PFSK-1 (cell line): ENCODE results near the gene UVRAG.

ENCODE experiments used
- FOXP2 ChIP-seq: optimal IDR thresholded peaks from 2 replicates; pipeline ENCODE3; 2011; ENCODE audit warnings: borderline replicate concordance, control low read depth, inconsistent platforms; ENCODE audit not compliant: insufficient read depth; ENCODE audit errors: extremely low read length, extremely low read depth
- POLR2AphosphoS5 ChIP-seq: IDR thresholded peaks from 2 replicates; pipeline ENCODE4 v1.6.1; 2012; ENCODE audit warnings: low read depth, mild to moderate bottlenecking, control low read depth, low read length, moderate library complexity
- SIN3A ChIP-seq: IDR thresholded peaks from 2 replicates; pipeline ENCODE4 v1.6.1; 2012; ENCODE audit warnings: mild to moderate bottlenecking, low read length, moderate library complexity, borderline replicate concordance; ENCODE audit not compliant: insufficient read depth
- TAF1 ChIP-seq: IDR thresholded peaks from 2 replicates; pipeline ENCODE4 v1.6.1; 2012; ENCODE audit warnings: low read length, control low read depth, borderline replicate concordance; ENCODE audit not compliant: insufficient read depth
- TF ChIP-seq, protein P1 (sequence below), 2 experiments: IDR thresholded peaks; 2 replicates each; pipeline versions ENCODE4 v1.6.1 to v1.8.0; 2011 to 2012; ENCODE audit warnings: low read depth in 2 of 2, low read length in 2 of 2, control low read depth in 1 of 2, inconsistent platforms in 1 of 2, mild to moderate bottlenecking in 1 of 2, moderate library complexity in 1 of 2; ENCODE audit not compliant: insufficient read depth in 1 of 2

DNA sequence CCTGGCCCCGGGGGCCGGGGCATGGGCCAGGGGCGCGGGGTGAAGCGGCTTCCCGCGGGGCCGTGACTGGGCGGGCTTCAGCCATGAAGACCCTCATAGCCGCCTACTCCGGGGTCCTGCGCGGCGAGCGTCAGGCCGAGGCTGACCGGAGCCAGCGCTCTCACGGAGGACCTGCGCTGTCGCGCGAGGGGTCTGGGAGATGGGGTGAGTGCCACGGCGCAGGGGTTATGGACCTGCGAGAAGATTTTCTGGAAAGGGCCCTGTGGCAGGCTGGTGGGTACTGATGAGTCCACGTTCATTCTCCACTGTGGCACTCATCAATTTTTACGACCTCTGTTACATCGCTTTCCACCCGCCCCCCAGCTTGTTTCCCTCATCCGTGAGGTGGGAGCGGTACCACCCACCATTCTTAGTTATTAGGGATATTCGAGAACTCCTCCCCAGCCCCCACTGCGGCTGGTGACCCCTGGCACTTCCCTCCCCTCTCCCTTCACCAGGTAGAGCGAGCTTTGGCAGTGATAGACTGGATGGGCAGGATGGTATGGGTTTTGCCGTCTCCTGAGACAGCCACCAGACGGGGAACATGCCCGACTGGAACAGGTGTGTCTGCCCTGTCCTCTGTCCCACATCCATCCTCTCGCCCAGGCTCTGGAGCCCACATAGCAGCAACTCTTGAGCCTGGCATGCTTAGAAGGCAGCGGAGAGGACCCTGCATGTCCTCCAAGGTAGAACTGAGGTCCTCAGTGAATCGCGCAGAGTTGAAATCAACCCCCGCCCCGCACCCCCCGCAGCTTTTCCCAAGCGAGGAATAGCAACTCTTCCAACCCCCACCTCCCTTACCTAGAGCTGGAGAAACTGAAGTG, 45.9 kb upstream of the UVRAG start:
- TF ChIP-seq POLR2AphosphoS5 = no peak
- TF ChIP-seq SIN3A = no peak
- TF ChIP-seq FOXP2 = no peak
- TF ChIP-seq, protein P1, sequence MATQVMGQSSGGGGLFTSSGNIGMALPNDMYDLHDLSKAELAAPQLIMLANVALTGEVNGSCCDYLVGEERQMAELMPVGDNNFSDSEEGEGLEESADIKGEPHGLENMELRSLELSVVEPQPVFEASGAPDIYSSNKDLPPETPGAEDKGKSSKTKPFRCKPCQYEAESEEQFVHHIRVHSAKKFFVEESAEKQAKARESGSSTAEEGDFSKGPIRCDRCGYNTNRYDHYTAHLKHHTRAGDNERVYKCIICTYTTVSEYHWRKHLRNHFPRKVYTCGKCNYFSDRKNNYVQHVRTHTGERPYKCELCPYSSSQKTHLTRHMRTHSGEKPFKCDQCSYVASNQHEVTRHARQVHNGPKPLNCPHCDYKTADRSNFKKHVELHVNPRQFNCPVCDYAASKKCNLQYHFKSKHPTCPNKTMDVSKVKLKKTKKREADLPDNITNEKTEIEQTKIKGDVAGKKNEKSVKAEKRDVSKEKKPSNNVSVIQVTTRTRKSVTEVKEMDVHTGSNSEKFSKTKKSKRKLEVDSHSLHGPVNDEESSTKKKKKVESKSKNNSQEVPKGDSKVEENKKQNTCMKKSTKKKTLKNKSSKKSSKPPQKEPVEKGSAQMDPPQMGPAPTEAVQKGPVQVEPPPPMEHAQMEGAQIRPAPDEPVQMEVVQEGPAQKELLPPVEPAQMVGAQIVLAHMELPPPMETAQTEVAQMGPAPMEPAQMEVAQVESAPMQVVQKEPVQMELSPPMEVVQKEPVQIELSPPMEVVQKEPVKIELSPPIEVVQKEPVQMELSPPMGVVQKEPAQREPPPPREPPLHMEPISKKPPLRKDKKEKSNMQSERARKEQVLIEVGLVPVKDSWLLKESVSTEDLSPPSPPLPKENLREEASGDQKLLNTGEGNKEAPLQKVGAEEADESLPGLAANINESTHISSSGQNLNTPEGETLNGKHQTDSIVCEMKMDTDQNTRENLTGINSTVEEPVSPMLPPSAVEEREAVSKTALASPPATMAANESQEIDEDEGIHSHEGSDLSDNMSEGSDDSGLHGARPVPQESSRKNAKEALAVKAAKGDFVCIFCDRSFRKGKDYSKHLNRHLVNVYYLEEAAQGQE (IDR thresholded peaks at IDR 0.05; ENCODE audit: insufficient read depth in 1 of 2, low read depth in 2 of 2, low read length in 2 of 2) = no peak
- TF ChIP-seq TAF1 = no peak
